Non-pigmented ciliary epithelial cell (primary cell): ENCODE data around the gene STPG4.

ENCODE experiments used
- DNase-seq: peaks from one replicate; pipeline ENCODE4 v3.0.0-alpha.2; 2010; ENCODE audit warnings: low read depth

The STPG4 gene

DNA sequence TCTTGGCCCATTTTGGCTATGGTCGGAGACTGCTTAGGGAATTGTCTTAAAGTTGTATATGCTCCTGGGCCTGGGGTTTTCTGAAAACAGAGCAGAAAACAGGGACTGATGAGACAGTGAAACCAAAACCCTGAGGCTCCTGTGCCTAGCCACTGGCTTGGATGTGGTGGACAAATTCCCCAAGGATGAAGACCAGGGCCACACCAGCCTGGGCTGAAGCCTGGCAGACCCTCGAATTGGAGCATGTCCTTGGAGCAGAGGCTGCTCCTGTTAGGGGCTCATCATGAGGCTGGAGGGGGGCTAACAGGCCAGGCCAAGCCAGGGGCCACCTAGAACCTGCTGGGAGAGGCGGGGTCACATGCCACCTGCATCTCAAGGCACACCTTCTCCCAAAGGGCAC lies 68.1 kb downstream of the STPG4 start:
- no peak for DNase-seq

DNA sequence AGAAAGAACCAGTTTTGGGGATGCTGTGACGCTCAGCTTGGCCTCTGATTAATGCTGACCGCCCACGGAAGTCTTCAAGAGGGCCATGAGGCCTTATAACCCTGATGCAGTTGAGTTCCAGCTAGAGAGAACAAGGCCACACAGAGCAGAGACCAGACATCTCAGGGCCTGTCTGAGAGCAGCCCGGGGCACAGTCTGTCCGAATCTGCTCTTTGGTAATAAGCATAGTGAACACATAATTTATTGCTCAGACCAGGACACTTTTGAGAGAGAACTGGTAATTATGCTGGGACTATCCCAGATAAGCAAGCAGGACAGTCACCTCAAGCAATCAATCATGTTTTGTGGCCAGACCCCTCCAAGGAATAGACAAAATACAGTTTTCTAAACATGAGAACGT lies 68.5 kb downstream of the STPG4 start:
- DNase-seq: no peak

DNA sequence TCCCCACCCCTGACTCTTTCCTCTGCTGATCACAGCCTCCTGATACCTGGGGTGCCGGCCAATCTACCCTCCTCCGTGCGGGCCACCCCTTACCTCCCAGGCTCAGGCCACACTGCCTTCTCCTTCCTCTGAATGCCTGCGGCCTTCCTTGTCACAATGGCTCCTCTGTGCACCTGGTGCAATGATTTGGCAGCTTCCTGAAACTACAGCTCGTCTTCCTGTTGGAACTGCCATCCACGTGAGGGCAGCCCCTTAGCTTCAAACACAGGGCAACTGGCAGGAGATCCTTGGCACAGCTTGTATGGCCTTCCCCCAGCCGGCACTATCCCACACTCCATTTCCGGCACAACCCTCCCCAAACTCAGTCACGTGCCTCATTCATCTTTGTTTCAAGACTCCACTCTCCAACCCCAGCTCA lies 69.0 kb downstream of the STPG4 start:
- DNase-seq: no peak

DNA sequence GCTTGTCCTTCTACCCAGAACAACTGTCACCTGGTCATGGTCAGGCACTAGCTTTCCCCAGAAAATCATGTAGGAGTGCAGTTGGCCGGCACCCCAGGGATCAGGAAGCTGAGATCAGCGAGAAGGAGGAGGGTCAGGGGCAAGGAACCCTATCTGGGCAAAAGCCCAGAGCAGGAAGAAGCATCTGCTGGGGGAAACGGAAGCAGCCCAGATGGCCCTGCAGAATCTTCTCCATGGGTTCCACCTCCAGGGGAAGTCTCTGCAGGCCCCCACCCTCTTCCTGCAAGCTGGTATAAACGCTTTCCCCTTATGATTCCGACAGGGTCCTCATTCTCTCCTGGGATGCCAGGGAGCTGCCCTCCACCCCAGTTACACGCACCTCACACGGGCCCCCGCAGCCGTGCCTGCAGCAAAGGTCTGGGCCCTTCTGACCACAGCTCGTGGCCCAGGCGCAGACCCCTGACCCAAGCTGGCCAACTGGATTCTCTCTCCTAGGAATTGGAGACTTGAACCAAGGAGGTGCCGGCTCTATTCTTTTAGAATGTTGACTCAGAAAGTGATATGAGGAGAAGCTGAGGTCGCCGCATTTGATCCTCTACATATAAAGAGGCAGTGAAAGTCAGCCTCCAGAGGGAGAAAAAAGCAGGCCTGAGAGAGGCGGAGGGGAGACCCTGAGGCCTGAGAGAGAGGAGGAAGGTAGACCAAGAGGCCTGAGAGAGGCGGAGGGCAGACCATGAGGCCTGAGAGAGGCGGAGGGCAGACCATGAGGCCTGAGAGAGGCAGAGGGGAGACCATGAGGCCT lies 71.0 kb downstream of the STPG4 start:
- no peak for DNase-seq

DNA sequence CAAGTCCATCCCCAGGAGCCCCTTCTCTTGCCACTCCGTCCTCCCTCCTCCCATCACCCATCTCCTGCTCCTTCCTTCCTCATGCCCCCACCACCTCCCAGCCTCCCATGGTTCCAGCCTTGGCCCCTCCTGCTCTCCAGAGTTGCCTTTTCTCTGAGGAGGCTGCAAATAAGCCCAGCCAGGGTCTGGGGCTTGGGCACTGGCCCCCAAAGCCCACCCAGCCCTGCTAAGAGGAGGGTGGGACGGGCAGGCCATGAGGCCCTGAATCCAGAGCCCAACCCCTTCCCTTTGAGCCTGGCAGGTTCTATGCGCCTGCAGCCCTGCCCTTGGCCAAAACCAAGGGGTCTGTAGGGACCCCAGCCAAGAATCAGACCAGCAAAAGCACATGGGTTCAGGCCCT lies 71.6 kb downstream of the STPG4 start:
- no peak for DNase-seq

DNA sequence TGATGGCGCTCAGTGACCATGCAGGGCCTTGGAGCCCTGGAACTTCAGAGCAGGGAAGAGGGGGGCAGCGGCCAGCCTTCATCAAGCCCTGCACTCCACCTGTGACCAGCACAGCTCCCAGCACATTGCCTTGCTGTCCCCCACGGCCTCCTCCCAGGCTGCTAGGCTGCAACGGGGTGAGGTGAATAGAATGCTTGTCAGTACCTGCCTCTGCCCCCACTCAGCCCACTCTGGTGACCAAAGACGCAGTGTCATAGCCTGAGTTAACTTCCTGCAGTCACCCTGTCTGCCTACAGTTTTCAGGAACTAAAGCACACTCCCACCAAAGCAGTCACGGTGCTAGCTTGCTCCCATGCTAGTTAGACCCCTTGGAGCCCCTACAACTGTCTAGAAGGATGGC lies 72.1 kb downstream of the STPG4 start:
- no peak for DNase-seq

DNA sequence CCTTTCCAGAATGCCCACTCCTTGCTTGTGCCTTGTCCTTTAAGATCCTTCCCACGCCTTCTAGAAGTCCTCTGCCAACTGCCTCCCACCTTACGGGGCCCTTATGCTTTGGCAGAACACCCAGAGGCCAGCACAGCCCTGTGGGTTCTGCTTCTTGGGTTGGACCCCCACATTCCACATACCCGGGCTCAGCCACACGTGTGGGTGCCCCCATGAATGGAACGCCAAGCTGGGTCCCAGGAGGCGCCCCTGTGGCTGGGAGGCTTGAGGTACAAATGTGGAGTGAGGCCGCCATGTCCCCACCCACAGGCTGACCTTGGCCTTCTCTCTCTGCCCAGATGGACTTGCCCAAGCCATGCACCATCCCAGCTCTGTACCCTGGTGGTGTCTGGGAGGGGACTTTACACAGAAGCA lies 74.2 kb downstream of the STPG4 start:
- no peak for DNase-seq

DNA sequence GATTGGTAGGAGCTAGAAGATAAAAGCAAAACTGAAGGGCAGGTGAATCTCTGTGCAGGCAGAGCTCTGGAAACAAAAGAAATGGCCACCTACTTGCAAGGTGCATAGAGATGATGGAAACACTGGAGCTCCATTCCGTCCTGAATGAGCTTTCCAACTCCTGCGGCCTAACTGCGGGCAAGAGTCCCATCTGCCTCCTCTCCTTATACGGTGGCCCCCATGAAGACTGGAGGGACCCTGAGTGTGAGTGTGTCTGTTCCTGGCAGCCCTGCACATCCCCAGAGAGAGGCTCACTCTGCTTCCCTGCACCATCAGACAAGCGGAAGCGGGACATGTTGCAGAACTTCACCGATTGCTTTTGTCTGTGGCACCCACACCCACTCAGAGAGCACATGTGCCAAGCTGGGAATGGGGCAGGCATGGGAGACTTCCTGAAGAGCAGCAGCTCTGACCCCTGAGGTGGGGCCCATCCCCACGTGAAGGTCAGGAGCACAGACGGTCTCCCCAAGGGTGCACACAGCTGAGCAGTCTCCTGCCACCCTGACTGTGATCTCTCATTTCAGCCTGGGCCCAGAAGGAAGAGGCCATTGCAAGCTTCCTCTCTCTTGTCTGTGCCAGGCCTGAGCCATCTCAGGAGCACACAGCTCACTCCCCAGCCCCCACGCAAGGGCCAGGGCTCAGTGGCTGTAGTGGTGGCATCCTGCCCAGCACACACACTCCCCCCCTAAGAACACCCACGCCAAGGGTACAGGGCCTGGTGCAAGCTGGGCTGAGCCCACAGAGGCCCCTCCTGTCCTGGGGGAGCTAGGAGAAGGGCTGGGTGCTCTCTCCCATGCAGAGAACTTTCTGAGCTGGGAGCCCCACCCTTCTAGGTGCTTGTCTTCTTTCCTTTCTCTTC lies 75.3 kb downstream of the STPG4 start:
- DNase-seq: no peak

DNA sequence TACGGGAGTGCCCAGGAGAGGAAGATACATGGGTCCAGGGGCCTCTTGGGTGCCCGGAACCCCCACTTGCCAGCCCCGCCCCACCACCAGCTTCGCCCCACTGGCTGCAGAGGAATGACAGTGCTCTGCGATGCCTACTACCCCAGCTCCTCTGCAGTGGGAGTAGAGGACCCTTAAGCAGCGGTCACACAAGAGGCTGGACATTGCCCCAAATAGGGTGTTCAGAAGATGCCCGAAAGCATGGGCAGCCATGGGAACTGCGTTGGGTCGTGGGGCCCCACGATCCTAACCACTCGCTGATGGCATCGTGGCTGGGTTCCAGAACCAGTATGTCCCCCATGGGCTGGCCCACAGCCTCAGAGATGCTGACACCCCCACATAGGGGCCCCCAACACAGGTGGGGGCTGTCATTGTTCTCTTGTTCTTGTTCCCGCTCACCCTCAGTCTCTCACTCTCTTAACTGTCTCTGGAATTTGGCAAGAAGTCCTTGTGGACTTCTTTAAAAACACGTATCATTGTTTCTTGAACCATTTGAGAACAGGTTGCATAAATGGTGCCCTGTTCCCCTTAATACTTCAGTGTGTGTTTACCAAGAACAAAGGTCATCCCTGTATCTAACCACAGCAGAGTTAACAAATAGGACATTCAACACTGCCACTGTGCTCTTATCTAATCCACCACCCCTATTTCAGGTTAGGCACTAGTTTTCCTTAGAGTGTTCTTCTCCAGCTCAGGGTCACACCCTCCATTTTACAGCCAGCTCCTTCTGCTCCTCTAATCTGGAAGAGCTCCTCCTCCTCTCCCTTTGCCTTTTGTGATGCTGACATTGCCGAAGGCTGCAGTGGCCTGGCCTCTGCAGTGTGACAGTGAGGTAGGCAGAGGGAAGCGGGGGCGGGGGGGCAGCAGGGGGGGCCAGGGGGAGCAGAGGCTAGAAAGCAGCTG lies 76.3 kb downstream of the STPG4 start:
- DNase-seq: no peak

DNA sequence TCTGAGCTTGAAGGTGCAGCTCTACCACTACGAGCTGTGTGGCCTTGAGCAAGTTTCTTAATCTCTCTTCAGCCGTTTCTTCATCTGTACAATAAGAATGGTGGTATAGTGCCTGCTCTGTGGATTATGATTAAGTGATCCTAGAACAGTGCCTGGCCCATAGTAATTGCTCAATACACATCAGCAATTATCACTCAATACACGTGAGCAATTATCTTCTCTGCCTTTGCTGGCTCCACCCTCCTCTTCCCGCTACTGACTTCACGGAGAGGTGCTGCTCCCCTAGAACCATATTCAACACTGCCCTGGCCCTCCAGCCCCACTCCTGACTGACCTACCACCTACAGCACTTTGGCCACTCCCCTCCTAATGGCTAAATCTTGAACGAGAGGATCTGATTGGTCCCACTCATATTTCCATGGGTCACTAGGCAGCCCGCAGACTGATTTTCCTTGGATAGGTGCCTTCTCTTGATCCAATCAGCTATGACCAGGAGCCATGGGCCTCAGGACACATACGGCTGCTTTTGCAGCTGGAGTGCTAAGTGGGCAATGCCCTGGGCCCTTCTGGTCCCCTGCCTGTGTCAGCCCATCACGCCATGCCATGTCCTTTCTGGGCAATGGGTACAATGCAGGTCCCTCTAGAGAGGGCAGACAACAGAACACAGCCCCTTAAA lies 77.5 kb downstream of the STPG4 start:
- no peak for DNase-seq

DNA sequence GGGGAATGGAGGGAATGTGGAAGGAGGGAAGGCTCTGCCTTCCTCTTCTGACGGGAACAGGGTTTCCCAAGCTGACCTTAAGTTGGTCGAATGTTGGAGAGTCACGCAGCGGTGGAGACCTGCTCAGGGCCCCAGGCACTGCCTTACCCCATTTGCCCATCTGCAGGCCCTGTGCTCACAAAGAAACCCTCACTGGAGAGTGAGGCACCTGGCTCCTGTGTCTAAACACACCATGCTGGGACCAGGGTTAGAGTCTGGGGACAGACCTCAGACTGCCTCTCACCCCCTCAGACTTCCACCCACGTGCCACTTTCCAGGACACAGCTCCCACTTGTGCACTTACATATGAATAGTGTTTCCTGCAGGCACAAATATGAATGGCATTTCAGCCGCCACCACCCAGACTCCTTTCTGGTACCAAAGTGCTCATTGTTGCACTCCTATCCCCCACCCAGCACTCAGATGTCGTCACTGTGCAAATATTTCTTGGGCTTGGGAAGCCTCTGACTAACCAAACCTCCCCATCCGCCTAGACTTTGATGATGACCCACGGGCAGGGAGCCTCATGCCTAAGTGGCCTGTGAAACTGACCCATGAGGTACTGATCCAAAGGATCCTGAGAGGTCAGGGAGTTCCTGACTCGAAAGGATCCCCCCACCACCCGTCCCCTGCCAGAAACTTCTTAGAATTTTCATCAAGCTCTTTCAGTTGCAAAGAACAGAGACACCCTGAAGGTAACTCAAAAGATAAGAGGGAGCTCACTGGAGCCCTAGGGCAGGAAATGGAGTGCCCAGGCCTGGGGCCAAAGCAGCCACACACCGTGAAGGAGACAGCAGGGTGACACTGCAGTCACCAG lies 78.3 kb downstream of the STPG4 start:
- peak; percentile 94 for DNase-seq

DNA sequence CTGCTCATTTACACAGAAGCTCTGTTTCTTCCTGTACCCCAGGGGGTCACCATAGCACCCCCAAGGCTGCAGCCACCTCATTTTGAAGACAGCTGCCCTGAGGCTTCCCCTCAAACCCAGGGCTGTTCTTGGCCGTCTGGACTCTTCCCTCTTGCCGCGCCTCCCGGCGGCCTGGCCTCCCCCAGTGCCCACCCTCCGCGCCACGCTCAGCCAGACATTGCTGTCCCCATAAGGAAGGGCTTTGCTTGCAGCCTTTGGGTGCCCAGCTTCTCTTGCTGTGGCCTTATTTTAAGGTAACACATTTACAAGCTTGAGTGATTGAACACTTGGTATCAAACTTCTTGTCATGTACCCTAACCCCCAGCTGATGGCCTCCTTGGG lies 79.0 kb downstream of the STPG4 start:
- no peak for DNase-seq

DNA sequence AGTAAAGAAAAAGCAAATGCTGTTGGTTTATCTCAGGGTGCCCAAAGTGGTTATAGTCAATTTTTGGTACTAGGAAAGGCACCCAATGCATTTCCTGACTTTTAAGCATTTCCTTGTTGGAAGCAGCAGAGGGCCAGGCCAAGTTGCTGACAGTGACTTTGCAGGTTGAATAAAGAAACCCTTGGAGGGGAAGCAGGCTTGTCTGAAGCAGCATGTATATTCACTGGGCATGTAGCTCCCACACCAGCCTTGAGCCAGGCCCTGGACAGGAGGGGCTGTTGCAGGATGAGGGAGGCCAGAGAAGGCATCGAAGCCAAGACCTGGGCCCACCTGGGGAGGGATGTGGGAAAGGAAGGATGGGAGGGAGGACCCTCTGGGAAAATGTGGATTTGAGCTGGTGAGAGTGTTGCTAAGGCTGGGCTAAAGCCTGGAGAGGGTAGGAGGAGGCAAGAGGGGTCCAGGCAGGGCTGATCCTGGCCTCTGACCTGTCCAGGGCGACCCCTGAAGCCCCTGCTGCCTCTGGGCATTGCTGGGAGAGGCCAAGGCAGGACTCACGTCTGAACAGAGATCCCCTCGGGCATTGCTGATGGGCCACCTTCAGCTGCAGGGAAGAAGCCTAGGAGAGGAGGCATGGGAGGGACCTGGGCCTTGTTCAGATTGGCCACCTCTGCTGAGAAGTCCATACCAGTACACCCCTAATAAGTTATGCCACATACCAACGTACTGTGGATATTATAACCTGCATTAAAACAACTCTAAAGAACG lies 79.6 kb downstream of the STPG4 start:
- DNase-seq: no peak

DNA sequence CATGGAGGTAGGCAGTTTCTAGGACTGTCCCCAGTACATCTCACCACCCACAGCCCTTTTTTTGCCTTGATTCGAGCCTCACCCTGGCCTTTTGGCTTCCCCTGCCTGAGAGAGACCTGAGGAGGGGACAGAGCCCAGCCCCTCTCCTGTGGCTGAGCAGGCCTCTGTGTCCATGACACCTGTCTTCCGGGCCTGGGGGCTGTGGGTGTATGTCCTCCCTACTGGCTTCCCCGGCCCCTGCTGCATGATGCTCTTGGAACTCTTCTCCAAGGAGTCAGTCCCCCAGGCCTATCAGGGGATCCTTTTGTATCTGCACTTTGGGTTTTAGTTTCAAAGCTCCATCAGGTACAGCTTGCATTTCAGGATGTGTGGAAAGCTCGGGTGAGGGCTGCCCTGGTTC lies 80.4 kb downstream of the STPG4 start:
- no peak for DNase-seq

DNA sequence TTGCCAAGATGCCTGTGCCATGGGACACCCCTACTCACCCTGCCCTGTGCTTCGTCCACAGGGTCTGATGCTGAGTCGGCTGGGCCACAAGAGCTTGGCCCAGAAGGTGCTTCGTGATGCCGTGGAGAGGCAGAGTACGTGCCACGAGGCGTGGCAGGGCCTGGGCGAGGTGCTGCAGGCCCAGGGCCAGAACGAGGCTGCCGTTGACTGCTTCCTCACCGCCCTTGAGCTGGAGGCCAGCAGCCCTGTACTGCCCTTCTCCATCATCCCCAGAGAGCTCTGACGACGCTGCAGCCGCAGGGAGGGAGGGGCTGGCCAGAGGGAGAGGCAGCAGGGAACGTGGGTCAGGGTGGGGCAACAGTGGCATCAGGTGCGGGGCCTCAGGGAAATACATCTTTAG lies 81.5 kb downstream of the STPG4 start:
- DNase-seq: no peak

DNA sequence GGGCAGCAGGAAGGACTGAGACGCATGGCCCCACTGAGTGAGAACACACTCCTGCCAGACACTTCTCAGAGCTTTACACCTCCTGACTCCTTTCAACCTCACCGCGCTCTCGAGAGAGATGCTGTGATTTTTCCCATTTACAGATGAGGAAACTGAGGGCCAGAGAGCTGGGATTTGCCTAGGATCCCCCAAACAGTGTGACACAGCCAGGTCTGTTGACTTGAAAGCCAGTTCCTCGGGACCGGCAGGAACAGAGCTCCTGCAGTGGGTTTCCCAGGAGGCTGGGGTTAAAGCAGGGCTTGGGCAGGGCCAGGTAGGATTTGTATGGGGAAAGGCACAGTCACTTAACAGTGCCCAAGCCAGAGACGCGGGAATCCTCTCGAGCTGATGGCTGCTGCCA lies 81.9 kb downstream of the STPG4 start:
- no peak for DNase-seq

DNA sequence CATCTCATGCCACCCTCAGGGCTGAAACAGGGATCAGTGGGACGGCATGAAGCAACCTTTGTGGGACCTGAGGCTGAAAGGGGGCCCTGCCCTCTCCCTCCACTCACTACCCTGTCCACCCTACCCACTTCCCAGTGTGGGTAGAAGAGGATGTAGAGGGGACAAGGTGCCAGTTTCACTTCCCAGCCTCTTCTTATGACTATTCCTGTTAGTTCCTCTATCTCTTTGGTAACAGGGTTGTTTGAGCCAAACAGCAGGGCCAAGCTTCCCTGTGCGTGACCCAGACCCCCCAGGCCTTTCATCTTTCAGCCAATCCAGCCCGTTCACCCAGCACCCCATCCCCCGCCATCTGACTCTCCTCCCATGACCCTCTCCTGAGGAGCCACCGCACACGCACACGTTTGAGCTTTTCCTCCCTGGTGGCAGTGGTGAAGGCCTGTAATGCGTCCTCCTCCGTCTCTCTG lies 82.3 kb downstream of the STPG4 start:
- no peak for DNase-seq

DNA sequence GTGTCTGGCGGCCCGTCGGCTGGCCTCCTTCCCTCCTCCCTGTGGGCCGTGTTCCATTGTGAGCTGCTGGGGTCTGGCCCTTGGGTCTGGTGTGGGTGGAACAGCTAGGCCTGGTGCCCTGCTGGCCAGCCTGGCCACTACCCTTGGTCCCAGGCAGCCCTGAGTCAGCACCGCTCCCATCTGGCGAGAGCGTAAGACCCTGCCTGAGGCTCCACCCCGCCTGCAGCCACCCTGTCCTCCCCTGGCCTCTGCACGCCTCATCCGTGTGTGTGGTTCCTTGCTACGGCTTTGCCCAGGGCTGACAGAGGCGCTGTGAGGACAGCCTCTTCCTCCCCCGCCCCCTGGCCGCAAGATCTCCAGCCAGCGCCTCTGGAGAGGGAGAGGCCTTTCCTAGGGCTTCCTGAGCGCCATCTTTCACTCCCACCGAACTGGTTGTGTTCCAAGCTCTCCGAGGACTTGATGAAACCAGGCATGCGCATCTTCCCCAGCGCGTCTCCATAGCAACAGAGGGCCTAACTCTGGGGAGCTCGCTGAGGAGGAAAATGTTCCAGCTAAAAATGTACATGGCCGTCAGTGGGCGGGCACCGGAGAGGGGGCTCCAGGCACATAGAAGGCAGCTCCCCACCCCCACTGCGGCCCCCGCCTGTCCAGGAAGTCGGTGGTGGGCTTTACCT lies 83.0 kb downstream of the STPG4 start:
- peak; percentile 79 for DNase-seq
